ENCODE results near the gene NUB1.

The NUB1 gene

GRCh38 chr7:151394076-151395035 lies 52.7 kb downstream of the NUB1 start:
- FAIRE-seq: no peak
- no peak for TF ChIP-seq CTCF (IDR thresholded peaks at IDR 0.05; ENCODE audit: insufficient read depth, missing control alignments)
- DNase-seq (ENCODE audit: insufficient read length, low spot score): no peak

- FAIRE-seq (no peak), DNase-seq (ENCODE audit: insufficient read length, low spot score) (no peak)
- TF ChIP-seq CTCF (IDR thresholded peaks at IDR 0.05; ENCODE audit: insufficient read depth, missing control alignments): no peak
These were observed 53.4 kb downstream of the NUB1 start for GRCh38 chr7:151395036-151395367.

- DNase-seq (ENCODE audit: insufficient read length, low spot score) (no peak), FAIRE-seq (no peak)
- no peak for TF ChIP-seq CTCF (IDR thresholded peaks at IDR 0.05; ENCODE audit: insufficient read depth, missing control alignments)
These were observed 54.8 kb downstream of the NUB1 start for GRCh38 chr7:151396328-151396970.

GRCh38 chr7:151397026-151397425 lies 55.4 kb downstream of the NUB1 start:
- no peak for FAIRE-seq
- no peak for DNase-seq (ENCODE audit: insufficient read length, low spot score)
- TF ChIP-seq CTCF (IDR thresholded peaks at IDR 0.05; ENCODE audit: insufficient read depth, missing control alignments): no peak

- TF ChIP-seq CTCF (IDR thresholded peaks at IDR 0.05; ENCODE audit: insufficient read depth, missing control alignments): no peak
- DNase-seq (ENCODE audit: insufficient read length, low spot score): no peak
- FAIRE-seq: no peak
These were observed 57.1 kb downstream of the NUB1 start for GRCh38 chr7:151398446-151399304.

GRCh38 chr7:151399305-151399601 lies 57.6 kb downstream of the NUB1 start:
- DNase-seq (ENCODE audit: insufficient read length, low spot score) (no peak), FAIRE-seq (no peak)
- TF ChIP-seq CTCF (IDR thresholded peaks at IDR 0.05; ENCODE audit: insufficient read depth, missing control alignments): no peak

Measured in D721Med (cell line).